ENCODE results near the gene DIAPH2.

The DIAPH2 gene

GRCh38 chrX:96957718-96958117 lies 273.1 kb downstream of the DIAPH2 start:
- DNase-seq (ENCODE audit: low read depth, low spot score) = no peak

- no peak for DNase-seq (ENCODE audit: low read depth, low spot score)
These were observed 287.2 kb downstream of the DIAPH2 start for GRCh38 chrX:96971812-96972211.

- no peak for DNase-seq (ENCODE audit: low read depth, low spot score)
These were observed 294.3 kb downstream of the DIAPH2 start for GRCh38 chrX:96978906-96979305.

DNA sequence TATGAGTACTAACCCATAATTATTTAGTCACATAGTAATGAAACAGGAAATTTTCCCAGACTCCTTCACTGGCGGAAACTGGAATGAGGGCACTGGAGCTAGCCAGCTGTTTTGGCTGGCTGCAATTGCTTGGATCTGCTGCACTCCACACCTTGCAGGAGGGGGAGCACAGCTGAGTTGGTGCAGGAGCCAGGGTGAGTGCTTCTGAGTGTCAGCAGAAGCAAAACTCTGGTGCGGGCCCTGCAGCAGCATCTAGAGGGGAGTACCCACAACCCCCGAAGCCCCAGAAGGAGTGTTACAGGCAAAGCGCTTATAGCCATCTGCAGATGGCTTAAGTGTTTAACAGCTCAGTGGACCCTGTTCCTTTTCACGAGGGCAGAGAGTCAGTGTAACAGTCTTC lies 295.1 kb downstream of the DIAPH2 start:
- no peak for DNase-seq (ENCODE audit: low read depth, low spot score)

GRCh38 chrX:96982161-96982560 lies 297.5 kb downstream of the DIAPH2 start:
- DNase-seq (ENCODE audit: low read depth, low spot score) = no peak

DNA sequence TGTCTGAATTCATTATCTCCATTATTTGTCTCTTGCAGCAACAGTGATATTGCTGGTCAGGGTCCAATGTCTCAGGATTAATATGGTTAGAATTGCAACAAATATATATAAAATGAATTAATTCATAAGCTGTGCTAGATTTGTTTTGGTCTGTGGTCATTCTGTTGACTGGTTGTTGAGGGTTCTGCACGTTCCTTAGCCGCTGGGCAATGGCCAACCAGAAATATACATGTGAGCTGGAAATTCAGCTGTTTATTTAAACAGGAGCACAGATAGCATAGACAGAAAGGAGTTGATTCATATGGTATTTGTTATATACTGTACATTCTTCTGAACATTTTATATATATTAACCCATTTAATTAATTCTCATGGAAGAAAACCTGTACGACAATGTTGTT lies 299.9 kb downstream of the DIAPH2 start:
- DNase-seq (ENCODE audit: low read depth, low spot score) = no peak

- no peak for DNase-seq (ENCODE audit: low read depth, low spot score)
These were observed 300.4 kb downstream of the DIAPH2 start for GRCh38 chrX:96985046-96985445.

DNA sequence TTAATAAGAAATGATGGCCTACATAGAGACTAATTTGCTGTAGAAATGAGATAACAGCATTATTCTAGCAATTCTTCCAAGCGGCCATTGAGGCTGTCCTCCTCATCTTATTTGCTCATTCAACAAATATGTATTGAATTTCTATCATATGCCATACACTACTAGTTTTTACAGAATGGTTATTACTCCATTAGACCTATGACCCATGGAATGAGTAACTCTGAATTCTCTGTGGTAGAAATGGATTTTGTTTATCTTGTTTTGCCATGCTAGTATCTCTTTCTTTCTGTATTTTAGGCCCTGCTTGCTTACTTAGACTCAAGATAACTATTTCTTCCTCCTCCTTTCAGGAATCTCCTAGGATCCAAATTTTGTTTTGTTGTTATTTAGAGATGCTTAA lies 302.6 kb downstream of the DIAPH2 start:
- DNase-seq (ENCODE audit: low read depth, low spot score) = no peak

DNA sequence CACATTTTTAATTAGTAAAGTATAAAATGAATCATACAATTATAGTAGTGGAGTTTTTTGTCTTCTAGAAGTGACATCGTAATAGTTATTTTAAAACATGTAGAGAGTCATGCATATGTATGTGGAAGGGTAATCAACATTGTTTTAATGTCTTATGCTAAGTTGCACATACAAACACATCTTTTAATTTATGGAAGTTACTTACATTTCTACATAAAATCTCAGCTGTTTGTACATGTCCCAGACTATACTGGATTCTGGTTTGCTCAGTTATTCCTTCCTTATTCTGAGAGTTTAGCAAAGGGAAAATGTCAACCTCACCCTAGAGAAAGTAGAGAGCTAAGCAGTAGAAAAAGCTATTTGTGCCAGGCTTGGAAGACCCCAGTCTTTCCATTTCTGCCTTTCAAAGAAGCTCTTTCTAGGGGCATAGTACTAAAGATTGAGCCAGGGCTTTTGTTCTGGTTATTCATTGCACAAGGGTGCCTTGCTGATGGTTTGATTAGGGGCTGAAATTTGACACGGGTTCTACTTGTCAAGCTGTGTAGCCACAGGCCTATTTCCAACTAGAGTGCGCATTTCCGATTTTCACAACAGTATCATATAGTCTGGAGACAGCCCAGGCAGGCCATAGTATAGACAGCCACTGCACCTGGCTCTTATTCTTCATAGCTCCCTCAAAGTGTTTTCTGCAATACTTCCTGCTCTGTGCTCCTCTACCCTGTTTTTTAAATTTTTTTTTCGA lies 305.4 kb downstream of the DIAPH2 start:
- DNase-seq (ENCODE audit: low read depth, low spot score) = no peak

DNA sequence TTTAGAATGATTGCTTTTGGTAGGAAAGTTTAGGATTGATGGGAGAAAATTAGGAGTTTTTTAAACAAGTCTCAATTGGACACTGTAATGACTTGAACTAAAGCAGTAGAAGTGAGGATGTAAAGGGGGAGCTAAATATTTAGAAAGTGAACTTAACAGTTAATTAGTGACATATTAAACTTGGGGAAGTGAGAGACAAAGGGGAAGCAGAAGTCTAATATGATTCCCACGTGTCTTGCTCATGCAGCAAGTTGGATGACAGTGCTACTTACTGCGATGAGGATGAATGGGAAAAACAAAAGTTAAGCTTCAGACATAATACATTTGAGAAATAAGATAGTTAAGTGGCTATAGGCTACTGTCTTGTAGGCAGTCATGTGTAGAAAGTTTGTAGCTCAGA lies 309.5 kb downstream of the DIAPH2 start:
- DNase-seq (ENCODE audit: low read depth, low spot score) = no peak

GRCh38 chrX:96997196-96997595 lies 312.6 kb downstream of the DIAPH2 start:
- DNase-seq (ENCODE audit: low read depth, low spot score) = no peak

- no peak for DNase-seq (ENCODE audit: low read depth, low spot score)
These were observed 316.2 kb downstream of the DIAPH2 start for GRCh38 chrX:97000682-97001368.

DNA sequence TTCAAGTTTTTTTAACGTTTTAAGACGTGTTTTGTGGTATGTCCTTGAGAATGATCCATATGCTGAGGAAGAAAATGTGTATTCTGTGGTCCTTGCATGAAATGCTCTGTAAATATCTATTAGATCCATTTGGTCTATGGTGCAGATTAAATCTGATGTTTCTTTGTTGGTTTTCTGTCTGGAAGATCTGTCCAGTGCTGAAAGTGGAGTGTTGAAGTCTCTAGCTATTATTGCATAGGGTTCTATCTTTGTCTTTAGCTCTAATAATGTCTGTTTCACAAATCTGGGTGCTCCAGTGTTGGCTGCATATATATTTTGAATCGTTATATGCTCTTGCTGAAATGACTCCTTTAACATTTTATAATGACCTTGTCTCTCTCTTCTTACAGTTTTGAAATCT lies 321.5 kb downstream of the DIAPH2 start:
- no peak for DNase-seq (ENCODE audit: low read depth, low spot score)

GRCh38 chrX:97009391-97009790 lies 324.7 kb downstream of the DIAPH2 start:
- DNase-seq (ENCODE audit: low read depth, low spot score) = no peak

DNA sequence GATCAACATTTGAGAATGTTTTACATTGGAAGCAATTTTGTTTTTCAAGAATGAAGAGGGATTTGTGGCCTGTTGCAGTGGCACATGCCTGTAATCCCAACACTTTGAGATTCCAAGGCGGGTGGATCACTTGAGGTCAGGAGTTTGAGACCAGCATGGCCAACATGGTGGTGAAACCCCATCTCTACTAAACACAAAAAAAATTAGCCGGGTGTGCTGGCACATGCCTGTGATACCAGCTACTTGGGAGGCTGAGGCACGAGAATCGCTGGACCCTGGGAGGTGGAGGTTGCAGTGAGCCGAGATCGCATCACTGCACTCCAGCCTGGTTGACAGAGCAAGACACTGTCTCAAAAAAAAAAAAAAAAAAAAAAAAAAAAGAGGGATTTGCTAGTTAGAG lies 326.9 kb downstream of the DIAPH2 start:
- DNase-seq (ENCODE audit: low read depth, low spot score) = no peak

DNA sequence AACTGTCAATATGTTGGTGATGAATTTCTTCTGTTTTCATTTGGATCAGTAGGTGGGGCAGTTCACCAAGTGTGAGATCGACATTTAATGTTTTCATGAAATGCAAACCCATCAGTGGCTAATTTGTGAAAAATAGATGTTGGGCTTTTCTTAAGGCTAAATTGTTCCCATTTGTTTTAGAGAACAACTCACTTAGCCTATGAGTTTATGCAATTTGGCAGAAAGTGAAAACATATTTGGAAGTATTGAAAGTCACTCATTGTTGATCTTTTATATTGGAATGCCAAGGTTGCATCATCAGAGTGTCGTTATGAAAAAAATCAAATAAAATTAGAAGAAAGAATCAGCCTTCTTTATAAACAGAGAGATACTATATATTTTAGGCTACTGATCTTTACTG lies 331.5 kb downstream of the DIAPH2 start:
- no peak for DNase-seq (ENCODE audit: low read depth, low spot score)

- DNase-seq (ENCODE audit: low read depth, low spot score) = no peak
These were observed 337.0 kb downstream of the DIAPH2 start for GRCh38 chrX:97021680-97022079.

- no peak for DNase-seq (ENCODE audit: low read depth, low spot score)
These were observed 341.8 kb downstream of the DIAPH2 start for GRCh38 chrX:97026406-97026805.

- DNase-seq (ENCODE audit: low read depth, low spot score) = no peak
These were observed 342.8 kb downstream of the DIAPH2 start for GRCh38 chrX:97027384-97027922.

DNA sequence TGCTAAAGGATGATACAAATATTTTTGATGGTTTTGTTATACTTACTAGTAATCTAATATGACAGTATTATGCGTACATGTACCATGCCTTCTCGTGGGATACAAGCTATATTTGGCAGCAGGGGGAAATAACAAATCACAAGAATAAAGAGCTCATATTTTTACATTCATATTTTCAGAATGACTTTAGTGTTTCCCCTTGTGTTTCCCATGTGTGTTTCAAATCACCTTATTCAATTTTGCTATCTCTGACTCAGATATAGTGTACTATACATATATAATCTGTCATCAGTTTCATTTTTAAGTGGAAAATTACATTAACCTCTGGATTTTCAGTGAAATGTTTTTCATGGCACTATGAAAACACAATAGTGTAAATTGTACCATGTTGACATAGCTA lies 345.8 kb downstream of the DIAPH2 start:
- DNase-seq (ENCODE audit: low read depth, low spot score) = no peak

DNA sequence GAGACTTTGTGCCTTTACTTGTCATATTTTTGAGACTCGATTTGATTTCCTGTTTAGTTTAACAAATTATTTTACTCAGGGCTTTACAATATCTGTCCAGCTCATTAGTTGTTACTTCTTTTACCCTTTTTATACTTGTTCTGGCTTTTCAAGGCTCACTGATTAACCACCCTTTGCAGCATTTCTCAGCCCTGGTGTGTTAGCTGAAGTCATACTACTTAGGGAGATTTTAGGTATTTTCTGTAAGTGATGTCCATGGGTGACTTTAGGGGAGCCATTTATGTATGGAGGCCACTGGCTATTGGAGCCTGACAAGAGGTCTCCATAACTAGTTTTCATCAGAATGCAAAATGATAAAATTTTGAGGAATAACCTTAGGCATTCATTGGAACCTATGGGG lies 346.3 kb downstream of the DIAPH2 start:
- DNase-seq (ENCODE audit: low read depth, low spot score) = no peak

GRCh38 chrX:97039363-97040029 lies 354.9 kb downstream of the DIAPH2 start:
- no peak for DNase-seq (ENCODE audit: low read depth, low spot score)

DNA sequence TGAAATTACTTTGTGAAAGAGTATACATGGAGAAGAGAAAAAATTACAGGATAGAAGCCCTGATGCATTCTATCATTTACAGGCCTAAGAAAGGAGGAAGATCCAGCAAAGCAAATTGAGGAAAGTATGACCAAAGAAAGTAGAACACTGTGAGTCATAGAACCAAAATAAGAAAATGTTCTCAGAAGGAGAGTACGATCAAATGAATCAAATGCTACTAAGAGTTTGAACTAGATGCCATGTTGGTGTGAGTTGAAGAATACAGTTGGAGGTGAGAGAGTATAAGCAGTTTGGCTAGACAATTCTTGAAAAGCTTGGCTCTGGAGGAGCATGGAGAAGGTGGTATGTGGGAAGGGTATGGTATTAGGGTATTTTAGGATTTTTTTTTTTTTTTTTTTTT lies 360.8 kb downstream of the DIAPH2 start:
- DNase-seq (ENCODE audit: low read depth, low spot score) = no peak

All from activated naive CD8-positive, alpha-beta T cell treated with anti-CD3 and anti-CD28 coated beads, Interleukin-2, amount 50 U/mL, for 16 hours (primary cell).